ENCODE data around the gene AMZ1. TPM values are rescaled to one million over a fixed set of nuclear protein-coding genes. Genes with fewer than 3 reads are reported as not detected.

The AMZ1 gene
- total RNA-seq, 1 donor from 2014 or later, result not detected

- no peaks in the 10 kb centered on the region for H3K9me3 ChIP-seq
- no peaks in the 10 kb centered on the region for H3K4me1 ChIP-seq
- no peak for TF ChIP-seq CTCF (IDR thresholded peaks at IDR 0.05)
- H3K4me3 ChIP-seq, result no peak overlapping the region
- DNase-seq (ENCODE audit: low spot score in 2 of 2), result no peak
- no peaks in the 10 kb centered on the region for H3K27me3 ChIP-seq
- intact Hi-C loops (cut with DNase I), result loop anchor here (10.0 kb wide), 1 partner anchor 165 kb away; no protein-coding TSS in a partner anchor
- peaks cover 44 to 50% of the 10 kb centered on the region in 2 donors for H3K36me3 ChIP-seq
- no peak overlapping the region for H3K27ac ChIP-seq
Observed at GRCh38 chr7:2649991-2650390, 38.0 kb upstream of the AMZ1 start.

GRCh38 chr7:2650451-2650850 is 37.6 kb upstream of the AMZ1 start:
- no peak for DNase-seq (ENCODE audit: low spot score in 2 of 2)
- Histone ChIP-seq H3K27me3 (no peaks in the 10 kb centered on the region), H3K27ac (no peak overlapping the region), H3K36me3 (peaks cover 44 to 50% of the 10 kb centered on the region in 2 donors), H3K4me1 (no peaks in the 10 kb centered on the region), H3K9me3 (no peaks in the 10 kb centered on the region), H3K4me3 (no peak overlapping the region)
- intact Hi-C loops (cut with DNase I), result no loop called here
- no peak for TF ChIP-seq CTCF (IDR thresholded peaks at IDR 0.05)

DNA sequence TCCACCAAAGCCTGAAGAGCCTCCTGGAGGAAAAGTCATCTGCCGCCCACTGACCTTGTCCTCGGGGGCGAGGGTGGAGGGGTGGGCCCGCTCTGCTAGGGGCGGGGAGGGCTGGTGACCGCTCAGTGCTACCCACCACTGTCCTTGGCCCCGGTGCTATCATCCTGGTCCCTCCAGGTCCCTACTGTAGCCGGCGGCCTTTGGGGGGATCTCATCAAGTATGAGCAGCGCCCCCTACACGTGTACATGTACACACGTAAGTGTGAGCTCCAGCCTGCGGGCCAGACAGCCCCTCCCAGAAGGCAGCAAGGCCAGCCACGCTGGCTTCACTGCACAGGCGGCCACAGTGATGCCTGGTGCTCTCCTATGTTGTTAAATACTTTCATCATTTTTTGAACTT is 36.7 kb upstream of the AMZ1 start:
- H3K9me3 ChIP-seq, result no peaks in the 10 kb centered on the region
- no peak overlapping the region for H3K27ac ChIP-seq
- H3K36me3 ChIP-seq, result peaks cover 51% of the 10 kb centered on the region in 2 donors
- H3K4me1 ChIP-seq, result no peaks in the 10 kb centered on the region
- no peak for DNase-seq (ENCODE audit: low spot score in 2 of 2)
- intact Hi-C loops (cut with DNase I), result no loop called here
- no peak overlapping the region for H3K4me3 ChIP-seq
- H3K27me3 ChIP-seq, result no peaks in the 10 kb centered on the region
- TF ChIP-seq CTCF (IDR thresholded peaks at IDR 0.05), result no peak

DNA sequence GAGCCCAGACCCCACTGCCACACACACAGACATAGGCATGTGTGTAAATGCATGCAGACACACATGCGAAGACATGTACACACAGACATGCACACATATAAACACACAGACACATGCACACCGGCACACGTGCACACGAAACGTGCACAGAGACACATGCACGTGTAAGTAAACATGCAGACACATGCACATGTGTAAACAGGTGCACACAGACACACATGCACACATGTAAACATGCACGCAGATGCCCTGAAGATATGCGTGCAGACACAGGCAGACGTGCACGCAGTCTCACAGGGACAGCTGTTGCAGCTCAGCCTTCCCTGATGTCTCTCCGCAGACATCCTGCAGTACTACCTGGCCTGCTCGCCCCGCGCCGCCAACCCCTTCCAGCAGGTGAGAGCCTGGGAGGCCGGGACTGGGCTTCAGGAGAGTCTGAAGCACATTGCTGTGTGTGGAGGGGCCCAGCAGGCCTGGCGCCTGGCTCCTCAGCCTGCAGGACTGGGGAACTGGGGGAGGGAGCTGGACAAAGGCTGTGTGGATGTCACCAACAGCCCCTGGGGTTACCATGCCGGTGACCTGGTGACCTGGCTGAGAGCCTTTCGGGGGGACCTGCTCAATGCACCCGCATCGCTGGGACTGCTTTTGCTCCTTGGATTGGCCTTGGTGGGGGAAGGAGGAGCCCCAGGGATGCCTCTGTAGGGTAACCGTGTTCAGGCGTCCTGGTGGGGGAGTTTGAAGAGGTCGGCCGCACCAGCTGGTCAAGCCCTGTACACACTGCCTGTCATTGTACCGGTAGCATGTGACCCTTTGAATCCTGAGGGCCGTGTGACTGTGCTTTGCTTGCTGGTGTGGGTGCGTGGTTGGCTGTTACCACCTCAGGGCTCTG is 35.9 kb upstream of the AMZ1 start:
- peaks cover 52 to 55% of the 10 kb centered on the region in 2 donors for H3K36me3 ChIP-seq

DNA sequence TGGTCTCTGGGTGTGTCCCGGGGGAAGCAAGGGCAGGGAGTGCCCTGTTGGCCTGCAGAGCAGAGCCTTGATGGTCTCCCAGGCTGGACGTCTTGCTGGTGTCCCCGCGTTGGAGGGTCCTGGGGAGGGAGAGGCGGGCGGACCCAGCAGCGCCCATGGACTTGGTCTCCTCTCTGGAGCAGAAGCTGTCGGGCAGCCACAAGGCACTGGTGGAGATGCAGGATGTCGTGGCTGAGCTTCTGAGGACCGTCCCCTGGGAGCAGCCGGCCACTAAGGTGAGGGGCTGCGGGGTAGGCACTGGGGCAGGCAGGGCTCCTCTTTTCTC is 35.3 kb upstream of the AMZ1 start:
- intact Hi-C loops (cut with DNase I), result no loop called here
- Histone ChIP-seq H3K27ac (no peak overlapping the region), H3K9me3 (no peaks in the 10 kb centered on the region), H3K4me3 (no peak overlapping the region), H3K27me3 (no peaks in the 10 kb centered on the region), H3K4me1 (no peaks in the 10 kb centered on the region), H3K36me3 (peaks cover 48 to 49% of the 10 kb centered on the region in 2 donors)
- no peak for TF ChIP-seq CTCF (IDR thresholded peaks at IDR 0.05)
- DNase-seq (ENCODE audit: low spot score in 2 of 2), result no peak

More for the DNA sequence above, 35.9 kb upstream of the AMZ1 start:
- Histone ChIP-seq H3K4me3 (no peak overlapping the region), H3K27ac (no peak overlapping the region), H3K4me1 (no peaks in the 10 kb centered on the region), H3K27me3 (no peaks in the 10 kb centered on the region), H3K9me3 (no peaks in the 10 kb centered on the region)
- intact Hi-C loops (cut with DNase I), result no loop called here
- DNase-seq (ENCODE audit: low spot score in 2 of 2), result no peak
- no peak for TF ChIP-seq CTCF (IDR thresholded peaks at IDR 0.05)
